GM18858 (cell line): ENCODE data around the gene PTRHD1.
"Not testable (repeated sequence)": the region's sequence is repeated elsewhere in the genome, so short reads cannot be mapped to it uniquely, and the experiment has no call there.

ENCODE experiments used
- ATAC-seq: cut with Tn5 transposase; IDR thresholded peaks from one replicate; pipeline ENCODE4 v1.9.1; 2021; ENCODE audit not compliant: unreplicated experiment

PTRHD1 gene

DNA sequence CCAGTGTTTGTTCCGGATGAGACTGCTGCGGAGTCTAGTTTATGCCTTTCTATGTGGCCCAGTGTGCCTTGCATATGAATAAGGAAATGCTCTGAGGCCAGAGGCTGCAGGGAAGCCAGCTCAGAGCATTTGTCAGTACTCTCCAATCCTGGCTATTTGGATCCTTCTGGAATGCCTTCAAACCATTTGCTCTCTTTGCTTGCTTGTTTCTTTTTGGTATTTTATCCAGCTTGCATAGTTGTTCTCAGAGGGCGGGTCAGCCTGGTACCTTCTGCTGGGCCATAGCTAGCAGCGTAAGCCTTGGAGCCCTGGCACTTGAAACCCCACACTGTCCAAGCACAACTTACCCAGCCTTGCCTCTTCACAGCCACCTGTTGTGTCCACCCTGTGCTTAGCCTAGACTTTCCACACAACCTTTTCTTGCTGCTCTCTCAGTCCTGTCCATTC is 20.5 kb upstream of the PTRHD1 start:
- no peak for ATAC-seq

DNA sequence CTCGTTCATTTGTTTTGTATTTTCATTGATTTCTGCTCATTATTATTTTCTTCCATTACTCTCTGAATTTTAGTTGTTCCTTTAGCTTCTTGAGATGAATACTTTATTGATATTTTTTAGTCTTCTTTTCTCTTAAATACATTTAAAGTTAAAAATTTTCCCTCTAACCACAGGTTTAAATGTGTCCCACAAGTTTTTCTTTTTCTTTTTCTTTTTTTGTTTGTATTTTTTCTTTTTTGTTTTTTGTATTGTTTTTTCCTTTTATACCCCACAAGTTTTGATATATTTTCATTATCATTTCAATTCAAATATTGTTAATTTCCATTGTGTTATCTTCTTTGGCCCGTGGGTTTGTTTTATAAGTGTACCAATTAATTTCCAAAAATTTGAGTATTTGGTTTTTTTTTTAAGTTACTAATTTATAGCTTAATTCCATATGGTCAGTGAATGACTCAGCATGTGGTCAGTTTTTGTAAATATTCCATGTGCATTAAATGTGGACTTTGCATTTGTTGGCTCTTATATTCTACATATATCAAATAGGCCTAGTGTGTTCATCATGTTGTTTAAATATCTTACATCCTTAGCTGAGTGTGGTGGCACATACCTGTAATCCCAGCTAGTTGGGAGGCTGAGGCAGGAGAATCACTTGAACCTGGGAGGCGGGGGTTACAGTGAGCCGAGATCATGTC is 16.3 kb upstream of the PTRHD1 start:
- no peak for ATAC-seq

DNA sequence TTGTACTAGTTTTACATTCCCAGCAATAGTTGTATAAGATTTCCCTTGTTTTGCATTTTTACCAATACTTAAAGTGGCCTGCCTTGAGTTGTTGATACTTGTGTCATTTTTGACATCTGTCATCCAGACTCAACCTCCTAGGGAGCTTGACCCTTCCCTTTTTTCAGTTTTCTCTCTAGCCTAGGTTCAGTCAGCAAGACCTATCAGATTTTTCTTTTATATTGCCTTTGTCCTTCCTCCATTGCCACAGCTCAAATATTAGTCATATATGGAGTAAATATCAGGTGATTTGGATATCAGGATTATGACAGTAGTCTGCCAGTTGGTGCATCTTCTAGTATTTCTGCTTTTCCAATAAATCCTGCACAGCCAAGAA is 13.5 kb upstream of the PTRHD1 start:
- ATAC-seq: no peak

DNA sequence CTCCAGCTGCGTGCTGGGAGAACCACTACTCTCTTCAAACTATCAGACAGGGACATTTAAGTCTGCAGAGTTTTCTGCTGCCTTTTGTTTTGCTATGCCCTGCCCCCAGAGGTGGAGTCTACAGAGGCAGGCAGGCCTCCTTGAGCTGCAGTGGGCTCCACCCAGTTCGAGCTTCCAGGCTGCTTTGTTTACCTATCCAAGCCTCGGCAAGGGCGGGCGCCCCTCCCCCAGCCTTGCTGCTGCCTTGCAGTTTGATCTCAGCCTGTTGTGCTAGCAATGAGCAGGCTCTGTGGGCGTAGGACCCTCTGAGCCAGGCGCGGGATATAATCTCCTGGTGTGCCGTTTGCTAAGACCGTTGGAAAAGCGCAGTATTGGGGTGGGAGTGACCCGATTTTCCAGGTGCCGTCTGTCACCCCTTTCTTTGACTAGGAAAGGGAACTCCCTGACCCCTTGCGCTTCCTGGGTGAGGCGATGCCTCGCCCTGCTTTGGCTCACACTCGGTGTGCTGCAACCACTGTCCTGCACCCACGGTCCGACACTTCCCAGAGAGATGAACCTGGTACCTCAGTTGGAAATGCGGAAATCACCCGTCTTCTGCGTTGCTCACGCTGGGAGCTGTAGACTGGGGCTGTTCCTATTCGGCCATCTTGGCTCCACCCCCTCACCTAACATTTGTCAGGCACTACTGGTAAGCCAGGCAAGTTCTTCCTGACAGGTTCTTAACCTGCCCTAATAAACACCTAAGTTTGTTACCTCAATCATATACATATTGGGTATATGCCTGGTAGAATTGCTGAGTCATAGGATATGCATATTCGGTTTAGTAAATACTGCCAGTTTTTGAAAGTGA is 12.8 kb upstream of the PTRHD1 start:
- ATAC-seq: not testable (repeated sequence)

DNA sequence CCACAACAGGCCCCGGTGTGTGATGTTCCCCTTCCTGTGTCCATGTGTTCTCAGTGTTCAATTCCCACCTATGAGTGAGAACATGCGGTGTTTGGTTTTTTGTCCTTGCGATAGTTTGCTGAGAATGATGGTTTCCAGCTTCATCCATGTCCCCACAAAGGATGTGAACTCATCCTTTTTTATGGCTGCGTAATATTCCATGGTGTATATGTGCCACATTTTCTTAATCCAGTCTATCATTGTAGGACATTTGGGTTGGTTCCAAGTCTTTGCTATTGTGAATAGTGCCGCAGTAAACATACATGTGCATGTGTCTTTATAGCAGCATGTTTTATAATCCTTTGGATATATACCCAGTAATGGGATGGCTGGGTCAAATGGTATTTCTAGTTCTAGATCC is 7.3 kb upstream of the PTRHD1 start:
- ATAC-seq: not testable (repeated sequence)

DNA sequence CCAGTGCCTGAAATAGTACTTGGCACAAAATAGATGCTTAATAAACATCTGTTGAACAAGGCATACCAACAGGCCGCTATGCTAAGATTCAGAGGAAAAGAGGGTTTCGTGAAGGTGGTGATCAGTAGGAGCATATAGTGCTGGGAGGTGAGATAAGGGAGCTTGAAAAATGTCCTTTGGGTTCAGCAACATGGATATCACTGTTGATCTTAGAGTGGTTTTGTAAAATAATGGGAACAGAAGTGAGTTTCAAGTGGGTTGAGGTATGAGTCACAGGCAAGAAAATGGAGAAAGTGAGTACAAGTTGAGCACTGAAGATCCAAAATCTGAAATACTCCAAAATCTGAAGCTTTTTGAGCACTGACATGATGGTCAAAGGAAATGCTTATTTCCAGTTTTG is 4.5 kb upstream of the PTRHD1 start:
- no peak for ATAC-seq

DNA sequence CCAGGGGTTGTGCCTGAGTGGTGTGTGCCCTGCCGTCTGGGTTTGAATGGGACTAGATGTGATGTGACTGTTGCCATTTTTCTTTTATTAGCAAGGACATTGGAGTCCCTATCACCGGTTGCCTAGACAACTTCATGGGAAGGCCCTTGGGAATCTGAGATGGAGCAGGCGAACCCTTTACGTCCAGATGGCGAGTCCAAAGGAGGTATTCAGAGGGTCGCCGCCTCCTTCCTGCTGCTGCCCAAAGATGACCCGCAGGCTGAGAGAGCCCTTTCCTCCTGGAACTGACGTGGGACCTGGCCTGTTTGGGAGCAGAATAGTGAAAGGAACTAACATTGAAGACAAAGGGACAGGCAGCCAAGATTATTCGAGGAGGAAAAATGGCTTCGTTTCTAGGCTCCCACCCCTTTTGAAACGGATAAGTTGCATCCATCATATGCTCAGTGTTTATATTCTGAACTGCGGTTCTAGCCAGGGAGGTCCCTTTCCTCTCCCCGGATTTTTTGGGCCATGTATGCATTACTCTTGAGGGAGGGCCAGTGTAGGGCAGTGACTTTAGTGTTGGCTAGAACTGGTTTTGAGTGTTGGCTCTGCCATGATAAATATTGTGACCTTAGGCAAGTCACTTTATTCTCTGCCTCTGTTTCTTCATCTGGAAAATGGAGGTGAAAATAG is 707 bp upstream of the PTRHD1 start:
- ATAC-seq: no peak

DNA sequence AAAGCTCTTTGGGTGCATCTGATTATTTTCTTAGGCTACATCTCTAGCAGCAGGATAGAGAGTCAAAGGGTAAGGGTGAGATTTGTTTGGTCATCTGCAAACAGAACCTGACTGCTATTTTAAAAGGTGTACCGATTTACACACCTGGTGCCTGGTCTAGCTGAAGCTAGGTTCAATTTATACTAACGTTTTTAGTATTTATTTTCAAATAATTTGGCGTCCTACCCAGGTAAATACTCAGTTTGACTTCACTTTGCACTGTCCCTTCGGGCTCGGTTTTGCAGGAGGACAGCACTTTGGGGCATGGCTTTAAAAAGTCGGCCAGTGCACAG is 683 bp downstream of the PTRHD1 start:
- no peak for ATAC-seq

DNA sequence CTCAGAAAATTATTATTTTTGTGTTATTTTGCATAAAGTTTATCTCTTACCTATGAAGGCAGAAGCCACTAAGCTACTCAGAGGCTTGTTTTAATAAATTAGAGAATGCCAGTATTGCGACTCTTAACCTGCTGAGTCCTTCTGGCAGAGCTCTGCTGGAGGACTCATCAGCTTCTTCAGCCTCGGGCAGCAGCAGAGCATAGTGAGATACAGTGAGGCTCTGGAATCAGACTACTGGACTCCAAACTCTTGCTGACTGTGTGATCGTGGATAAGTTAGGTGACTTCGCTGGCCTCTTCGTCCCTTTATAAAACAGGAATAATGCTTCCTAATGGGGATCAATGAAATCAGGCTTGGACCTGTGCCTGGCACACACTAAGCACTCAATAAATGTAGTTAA is 1.7 kb downstream of the PTRHD1 start:
- no peak for ATAC-seq

DNA sequence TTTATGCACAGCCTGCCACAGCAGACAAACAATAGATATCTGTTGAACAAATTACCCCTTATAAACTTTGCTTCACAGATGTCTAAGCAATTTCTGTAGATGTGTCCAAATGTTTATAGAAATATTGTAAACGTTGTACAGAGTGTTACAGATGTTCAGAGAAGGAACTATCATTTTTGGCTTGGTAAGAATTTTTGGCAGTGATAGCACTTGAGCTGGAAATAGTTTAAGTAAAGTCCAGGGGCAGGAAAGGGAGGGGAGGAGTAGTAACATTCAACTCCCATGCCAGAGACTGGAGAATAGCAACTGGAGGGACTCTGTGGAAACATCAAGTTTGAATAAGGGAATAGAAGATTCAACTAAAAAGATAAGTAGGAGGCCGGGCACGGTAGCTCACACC is 4.4 kb downstream of the PTRHD1 start:
- ATAC-seq: no peak

DNA sequence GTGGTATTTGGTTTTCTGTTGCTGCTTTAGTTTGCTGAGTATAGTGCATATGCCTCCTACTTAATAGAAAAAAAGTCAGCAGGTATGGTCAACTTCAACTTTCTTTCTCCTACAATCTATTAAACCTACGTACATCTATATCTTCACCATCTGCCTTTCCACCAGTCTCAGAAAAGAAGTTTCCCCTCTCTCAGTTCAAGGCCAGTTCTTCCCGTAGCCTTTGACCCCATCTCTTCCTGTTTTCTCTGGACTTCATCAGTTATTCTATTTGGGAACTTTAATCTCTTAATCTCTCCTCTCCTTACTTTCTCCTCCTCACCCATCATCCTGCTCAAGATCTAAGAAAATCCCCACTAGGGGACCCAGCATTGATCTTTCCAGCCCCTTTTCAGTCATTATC is 5.7 kb downstream of the PTRHD1 start:
- ATAC-seq: no peak

DNA sequence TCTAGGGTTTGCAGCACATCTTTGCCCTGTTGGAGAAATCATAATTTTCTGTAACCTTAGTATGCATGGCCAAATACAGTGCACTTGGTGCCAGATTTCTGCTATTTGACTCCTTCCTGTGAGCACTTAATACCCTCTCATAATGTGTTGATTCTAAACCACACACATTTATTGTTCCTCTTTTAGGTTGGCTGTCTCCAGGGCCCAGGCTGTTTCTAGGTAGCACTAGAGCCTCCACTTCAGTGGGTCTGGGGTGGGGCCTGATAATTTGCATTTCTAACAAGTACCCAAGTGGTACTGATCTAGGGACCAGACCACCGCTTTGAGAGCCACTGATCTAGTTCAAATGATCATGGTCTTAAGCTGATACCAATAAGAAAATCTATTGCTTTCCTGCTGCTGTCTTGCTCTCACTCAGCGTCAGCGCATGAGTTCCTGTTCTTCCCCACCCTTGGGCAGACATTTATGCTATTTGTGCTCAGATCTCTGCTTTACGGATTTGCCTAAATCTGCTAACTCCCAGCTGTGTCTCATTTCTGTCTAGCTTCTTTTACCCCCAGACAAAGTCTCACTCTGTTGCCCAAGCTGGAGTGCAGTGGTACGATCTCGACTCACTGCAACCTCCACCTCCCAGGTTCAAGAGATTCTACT is 7.4 kb downstream of the PTRHD1 start:
- peak; percentile 92 for ATAC-seq

DNA sequence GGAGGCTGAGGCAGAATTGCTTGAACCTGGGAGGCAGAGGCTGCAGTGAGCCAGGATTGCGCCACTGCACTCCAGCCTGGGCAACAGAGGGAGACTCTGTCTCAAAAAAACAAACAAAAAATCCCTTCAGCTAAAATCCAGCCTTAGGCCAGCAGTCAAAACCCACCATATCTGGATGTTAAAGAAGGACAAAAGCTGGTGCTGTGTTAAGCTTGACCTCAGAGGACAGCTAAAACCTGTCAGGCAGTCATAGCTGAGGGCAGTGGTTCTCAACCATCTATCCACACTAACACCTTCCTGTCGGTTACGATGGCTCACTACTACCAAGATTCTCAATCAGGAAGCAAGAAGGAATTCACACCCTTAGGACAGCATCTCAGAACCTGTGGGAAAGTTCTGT is 9.6 kb downstream of the PTRHD1 start:
- no peak for ATAC-seq

DNA sequence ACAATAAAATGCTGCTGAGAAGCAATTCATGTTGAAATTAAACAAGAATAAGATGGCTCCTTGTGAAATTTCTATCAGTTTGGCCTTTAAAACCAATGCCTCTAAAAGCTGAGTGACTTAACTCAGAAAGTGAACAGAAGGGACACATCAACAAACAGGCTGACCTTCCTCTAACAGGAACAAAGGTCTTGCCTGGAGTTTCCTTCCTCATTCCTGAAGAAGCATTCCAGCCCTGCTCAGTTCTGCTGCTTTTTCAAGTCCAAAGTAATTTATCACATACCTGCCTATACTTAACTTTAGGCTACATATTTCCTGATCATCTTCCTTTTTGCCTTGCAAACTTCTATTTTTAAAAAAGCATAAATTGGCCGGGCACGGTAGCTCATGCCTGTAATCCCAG is 14.1 kb downstream of the PTRHD1 start:
- ATAC-seq: no peak

DNA sequence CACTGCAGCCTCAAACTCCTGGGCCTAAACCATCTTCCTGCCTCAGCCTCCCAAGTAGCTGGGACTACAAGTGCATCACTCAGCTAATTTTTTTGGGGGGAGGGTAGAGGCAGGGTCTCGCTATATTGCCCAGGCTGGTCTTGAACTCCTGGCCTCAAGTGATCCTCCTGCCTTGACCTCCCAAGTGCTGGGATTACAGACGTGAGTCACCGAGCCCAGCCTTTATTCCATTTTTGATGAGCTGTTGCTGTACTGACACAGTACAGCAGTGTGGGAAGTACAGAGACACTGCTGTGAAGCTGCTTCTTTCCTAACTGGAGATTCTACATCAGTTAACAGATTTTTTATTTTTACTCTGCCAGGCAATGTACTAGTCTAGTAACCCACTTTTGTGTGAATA is 18.8 kb downstream of the PTRHD1 start:
- no peak for ATAC-seq

DNA sequence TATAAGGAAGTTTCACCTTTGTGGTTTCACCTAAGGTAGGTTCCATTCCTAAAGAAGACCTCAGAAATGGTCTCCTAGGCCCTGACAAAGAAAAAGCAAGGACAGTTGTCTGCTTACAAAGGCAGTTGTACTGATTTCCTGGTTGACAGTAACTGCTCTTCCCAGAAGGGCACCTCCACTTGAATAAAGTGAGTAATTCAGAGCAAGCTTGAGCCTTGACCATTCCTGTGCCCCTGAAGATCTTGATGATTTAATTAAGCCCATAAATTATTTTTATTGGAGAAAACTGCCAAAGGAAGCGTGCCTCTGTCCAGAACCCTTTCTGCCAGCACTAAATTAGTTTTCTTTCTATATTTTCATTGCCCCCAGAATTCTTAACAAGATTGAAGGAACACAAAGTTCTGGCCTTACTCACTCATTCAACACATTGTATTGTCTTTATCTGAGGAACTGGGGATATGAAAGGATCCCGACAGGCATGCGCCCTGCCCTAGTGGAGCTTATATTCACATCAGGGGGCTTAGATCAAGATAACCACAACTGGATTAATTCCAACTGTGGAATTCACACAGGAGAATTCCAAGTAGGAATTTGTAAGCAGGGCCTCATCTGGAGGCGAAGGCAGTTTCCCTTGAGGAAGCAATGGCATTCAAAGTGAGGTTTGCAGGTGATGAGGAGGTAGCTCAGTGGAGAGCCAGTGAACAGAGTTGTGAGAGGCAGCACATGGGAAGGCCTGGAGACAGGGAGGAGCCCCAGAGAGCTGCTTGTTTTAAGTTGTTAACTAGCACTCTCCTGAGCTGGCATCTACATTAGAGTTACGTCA is 21.2 kb downstream of the PTRHD1 start:
- ATAC-seq: no peak

DNA sequence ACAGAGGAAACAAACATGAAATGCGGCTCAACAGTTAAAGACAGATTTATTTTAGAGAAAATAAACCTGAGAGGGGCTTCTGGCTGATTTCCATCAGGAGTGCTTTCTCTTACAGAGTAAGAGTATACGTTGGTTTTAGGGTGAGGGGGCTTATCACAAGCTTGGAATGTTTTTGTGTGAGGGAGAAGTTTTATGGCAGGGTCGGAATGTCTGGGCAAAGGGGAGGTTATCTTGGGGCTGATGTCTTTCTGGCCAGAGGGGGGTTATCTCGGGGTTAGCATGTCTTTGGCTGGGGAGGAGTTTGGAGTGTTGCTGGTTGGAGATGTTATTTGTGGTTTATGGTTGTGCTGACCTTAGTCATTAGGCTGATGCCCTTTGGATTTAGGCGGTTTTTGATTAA is 22.1 kb downstream of the PTRHD1 start:
- ATAC-seq: no peak

DNA sequence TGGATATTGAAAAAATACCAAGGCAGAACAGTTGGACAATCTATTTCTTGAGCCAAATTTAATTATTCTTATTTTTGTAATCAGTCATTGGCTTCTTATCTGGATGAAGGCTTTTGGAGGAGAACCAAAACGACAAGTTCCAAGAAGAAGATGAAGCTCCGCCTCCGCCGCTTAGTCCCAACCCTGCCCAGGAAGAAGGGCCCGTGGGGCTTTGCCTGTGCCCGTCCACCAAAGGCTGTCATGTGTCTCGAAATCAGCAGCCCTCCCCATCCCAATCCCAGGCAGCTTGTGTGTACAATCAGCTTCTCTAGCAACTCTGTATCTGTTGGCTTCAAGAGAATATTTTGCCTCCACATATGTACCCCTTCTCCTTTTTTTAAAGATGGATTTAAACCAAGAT is 24.6 kb downstream of the PTRHD1 start:
- ATAC-seq: no peak

DNA sequence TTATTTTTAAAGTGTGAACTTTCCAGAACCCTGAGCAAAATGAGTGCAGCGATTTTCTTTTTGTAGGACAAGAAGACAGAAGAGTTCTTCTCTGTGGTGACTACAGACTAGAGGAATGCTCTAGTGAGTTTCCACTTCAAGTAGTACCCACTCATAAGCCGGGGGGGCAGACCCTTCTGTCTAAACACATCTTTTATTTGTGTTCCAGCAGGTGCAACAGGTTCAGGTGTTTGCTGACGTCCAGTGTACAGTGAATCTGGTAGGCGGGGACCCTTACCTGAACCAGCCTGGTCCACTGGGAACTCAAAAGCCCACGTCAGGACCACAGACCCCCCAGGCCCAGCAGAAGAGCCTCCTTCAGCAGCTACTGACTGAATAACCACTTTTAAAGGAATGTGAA is 25.2 kb downstream of the PTRHD1 start:
- ATAC-seq: no peak

DNA sequence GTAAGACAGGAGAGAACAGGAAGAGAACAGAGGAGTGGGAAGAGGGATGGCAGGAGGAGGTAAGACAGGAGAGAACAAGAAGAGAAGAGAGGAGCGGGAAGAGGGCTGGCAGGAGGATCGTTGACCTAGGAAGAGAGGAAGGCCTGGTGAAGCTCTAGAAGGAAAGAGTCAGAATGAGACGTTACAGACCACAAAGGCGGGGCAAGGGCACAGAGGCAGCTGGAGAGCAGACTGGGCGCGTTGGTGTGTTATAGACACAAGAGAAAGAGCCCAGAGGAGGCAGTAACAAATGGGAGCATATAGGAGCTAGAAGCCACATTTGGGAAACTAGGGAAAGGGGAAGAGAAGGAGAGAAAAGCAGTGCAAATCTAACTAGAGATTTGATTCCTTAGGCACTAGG is 26.6 kb downstream of the PTRHD1 start:
- no peak for ATAC-seq

DNA sequence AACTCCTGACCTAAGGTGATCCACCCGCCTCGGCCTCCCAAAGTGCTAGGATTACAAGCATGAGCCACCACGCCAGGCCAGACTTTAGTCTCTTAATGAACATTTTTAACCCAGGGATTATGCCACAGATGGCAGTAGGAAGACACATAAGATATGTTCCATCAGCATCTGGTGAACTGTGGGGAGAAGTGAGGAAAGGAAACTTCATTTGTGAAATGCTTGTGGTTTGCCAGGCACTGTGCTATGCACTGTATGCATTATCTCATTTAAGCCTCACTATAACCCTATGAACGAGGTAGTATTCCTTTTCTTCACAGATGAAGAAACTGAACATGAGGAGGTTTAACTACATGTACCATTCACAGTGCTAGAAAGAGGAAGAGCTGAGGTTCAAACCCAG is 29.3 kb downstream of the PTRHD1 start:
- no peak for ATAC-seq
